HG02610 (cell line): ENCODE results near the gene COG5.

Experiments
- ATAC-seq: cut with Tn5 transposase; IDR thresholded peaks from one replicate; pipeline ENCODE4 v1.9.1; 2021; ENCODE audit warnings: mild to moderate bottlenecking, moderate library complexity; ENCODE audit not compliant: unreplicated experiment

Gene COG5

DNA sequence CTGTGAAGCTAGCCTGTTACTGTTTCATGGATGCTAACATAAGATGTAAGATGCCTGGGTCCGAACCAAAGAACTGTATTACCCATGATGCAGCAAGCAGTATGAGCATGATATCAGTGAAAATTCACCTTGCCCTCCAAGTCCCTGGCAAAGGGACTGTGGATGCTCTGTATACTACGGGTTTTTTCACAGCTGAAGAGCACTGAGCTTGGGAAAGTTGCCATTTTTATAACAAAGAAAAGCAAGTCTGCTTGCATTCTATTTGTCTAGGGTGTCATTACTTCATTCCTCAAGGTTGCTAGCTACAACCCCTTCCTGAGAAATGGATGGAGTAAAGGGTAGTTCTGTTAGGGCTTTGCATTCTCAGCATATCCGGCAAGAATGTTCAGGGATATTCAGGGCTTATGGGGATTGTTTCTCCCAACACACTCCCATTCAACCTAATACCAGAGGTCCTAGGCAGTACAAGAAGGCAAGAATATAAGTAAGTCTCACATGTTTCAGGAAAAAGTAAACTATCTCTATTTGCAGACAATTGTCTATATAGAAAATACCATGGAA lies 99.0 kb downstream of the COG5 start:
- no peak for ATAC-seq

DNA sequence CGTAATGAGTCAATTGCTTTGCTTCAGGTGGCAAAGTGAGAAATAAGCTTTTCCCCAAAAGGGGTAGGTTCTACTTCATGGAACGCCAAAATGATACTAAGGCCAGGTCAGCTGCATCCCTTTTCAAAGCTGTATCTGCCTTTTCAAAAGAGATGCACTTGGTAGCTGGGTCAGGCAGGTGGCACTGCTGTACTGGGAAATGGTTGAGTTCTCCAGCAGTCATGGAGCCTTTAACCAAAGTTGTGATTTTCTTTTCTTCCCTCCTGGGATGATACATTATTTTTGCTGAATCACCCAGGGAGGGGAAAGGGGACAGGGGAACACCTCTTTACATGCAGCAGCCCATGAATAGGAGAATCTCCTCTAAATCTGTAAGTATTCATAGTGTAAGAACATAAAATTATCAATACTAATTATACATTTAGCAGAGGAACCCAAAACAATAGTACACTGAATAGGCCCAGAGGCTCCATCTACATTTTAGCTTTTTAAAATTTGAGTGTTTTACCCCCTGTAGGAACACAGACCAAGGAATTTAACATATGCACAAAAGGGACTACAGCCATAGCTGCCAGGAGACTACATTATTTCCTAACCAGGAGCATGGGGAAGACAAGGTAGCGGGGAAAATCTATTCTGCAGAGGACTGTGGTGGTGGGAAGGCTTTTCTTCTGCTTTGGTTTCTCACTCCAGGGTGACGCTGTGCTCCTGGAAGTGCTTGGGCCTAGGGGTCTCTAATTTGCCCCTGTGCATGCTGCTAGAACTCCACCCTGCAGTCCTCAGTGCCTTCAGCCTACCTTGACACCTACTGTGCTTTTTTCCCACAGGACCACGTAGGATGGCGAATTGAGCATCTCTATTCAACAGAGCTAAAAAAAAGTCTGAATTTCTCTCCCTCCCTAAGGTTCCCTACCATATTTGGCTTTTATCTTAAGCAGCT lies 100.3 kb downstream of the COG5 start:
- ATAC-seq, result peak; percentile 50

DNA sequence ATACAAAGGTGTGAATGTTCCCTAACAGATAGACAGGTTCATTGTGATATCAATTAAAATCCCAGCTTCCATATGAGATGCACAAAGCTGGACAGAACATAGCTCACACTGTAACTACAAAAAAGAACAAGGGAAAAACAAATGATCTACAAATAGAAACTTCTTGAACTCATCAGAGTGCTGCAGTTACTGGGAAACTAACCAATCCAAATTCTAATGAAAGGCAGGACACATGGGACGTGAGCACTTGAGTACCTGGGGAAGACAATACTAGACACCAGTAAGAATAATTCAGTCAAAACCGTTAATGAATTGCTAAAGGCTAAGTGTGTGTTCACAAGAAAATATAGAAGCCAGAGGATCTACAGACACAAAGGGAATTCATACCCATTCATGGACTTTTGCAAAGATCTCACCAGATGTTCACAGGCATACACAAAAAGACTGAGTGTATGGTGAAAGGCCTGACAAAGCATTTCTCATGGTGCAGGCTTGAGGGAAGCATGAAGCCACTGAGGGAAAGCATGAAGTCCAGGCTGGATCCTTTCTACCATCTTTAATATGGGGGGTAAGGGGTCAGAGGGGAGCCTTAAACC lies 101.7 kb downstream of the COG5 start:
- no peak for ATAC-seq

DNA sequence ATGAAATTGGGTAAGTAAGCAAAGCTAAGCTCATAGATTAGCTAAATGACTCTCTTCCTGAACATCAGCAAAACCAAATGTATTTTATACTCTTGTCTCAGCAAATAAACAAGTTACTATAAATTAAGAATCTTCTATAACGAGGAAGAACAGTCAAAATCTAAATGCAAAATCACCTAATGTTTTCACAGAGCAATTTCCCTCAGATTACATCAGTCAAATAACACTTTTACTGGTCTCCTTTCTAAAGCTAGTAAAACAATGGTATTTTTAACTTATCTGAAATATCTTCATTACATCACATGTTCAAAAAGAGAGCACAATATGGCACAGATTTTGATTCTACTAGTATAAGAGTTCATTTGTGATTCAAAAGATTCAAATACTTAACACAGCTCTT lies 110.3 kb downstream of the COG5 start:
- ATAC-seq, result no peak

DNA sequence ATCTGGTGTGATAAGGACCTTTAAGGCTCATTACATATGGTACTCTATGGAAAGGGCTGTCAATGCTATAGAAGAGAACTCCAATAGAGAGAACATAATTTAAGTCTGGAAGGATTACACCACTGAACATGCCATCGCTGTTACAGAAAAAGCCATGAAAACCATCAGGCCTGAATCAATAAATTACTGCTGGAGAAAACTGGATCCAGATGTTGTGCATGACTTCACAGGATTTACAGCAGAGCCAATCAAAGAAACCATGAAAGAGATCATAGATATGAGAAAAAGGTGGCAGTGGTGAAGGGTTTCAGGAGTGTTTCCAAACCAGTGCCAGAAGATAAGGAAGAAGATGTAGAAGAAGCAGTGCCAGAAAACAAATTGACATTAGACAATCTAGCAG lies 112.8 kb downstream of the COG5 start:
- ATAC-seq, result no peak

DNA sequence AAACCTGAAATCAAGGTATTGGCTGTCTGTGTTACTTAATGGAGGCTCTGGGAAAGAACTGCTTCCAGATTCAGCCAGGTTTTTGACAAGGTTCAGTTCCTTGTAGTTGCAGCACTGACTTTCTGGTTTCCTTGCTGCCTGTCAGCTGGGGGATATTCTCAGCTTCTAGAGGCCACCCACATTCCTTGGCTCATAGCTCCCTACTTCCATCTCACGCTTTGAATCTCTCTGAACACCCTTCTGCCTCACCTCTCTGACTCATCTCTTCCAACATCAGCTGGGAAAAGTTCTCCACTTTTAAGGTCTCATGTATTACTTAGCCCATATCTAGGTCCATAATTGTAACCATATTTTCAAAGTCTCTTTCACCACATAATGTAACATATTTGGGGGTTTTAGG lies 116.7 kb downstream of the COG5 start:
- no peak for ATAC-seq

DNA sequence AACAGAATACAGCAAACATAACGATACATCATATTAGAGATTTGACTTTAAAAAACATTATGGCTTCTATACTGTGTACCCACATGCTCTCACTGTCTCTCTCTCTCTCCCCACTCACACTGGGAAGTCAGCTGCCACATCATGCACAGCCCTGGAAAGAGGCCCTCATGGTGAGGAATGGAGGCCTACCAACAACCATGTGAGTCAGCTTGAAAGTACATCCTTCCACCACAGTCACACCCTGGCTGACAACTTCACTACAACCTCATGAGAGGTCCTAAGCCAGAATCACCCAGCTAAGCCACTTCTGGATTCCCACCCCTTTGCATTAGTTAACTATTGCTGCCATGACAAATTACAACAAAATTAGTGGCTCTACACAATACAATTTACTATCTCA lies 117.2 kb downstream of the COG5 start:
- ATAC-seq, result no peak

DNA sequence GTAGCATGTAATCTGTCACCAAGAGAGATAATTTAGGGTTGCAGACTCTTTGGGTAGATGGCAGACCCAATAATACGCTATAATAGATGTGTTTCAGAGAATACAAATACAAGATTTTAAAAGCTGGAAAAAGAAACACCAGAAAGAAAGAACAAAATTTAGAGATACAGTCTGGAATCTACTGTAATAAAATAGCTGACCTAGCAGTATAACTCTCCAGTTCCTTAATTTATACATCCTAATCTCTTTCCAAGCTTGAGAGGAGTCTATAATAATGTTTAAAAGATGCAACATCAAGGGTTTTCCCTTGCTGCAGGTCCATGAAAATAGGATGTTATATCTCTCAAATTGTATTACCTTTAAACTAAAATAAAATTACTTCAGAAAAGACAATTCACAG lies 121.0 kb downstream of the COG5 start:
- no peak for ATAC-seq

DNA sequence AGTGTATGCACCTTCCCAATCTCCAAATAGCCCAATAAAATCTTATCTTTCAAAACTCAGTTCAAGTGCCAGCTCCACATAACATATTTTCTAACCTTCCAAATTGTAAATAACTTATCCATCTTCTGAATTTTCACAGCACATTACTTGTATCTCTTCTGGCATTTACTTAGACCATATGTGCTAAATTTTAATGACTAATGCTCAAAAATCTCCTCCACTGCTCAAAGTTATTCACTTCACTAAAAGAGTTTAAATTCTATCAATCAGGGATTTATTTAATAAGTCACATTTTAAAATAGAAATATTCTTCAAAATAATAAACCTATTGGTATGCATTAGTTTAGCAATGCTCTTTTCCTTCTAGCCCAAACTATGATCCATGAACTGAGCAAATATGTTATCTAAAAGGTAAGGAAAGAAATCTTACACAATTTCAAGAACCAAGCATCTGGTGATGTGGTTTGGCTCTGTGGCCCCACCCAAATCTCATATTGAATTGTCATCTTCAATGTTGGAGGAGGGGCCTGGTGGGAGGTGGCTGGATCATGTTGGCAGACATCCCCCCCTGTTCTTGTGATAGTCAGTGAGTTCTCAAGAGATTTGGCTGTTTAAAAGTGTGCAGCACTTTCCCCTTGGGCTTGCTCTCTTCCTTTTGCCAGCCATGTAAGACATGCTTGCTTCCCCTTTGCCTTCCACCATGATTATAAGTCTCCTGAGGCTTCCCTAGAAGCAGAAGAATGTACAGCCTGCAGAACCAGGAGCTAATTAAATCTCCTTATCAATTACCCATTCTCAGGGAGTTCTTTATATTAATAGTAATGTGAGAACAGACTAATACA lies 121.9 kb downstream of the COG5 start:
- no peak for ATAC-seq

DNA sequence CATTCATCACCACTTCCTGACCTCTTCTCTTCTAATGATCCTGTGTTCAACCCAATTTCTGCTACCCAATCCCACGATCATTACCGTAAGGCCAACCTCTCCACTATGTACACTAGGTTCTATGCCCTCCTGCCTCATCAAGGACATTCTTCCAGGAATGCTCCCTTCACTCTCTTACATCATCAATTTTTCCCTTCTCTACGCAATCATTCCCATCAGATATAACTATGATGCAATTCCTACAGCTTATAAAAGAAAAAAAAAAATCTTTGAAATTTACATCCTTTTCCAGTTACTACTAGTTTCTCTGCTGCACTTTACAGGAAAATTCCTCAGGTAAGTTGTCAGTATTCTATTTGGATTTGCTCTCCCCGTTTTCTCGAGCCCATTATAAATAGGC lies 124.7 kb downstream of the COG5 start:
- ATAC-seq, result no peak

DNA sequence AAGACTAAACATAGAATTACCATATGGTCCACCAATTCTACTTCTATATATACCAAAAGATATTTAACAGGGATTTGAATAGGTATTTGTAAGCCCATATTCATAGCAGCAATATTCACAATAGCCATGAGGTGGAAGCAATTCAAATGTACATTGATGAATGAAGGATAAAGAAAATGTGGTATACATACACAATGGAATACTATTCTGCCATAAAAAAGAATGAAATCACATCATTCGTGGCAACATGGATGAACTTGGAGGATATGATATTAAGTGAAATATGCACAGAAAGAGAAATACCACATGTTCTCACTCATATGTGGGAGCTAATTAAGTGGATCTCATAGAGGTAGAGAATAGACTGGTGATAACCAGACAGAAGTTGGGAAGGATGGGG lies 128.0 kb downstream of the COG5 start:
- ATAC-seq, result no peak

DNA sequence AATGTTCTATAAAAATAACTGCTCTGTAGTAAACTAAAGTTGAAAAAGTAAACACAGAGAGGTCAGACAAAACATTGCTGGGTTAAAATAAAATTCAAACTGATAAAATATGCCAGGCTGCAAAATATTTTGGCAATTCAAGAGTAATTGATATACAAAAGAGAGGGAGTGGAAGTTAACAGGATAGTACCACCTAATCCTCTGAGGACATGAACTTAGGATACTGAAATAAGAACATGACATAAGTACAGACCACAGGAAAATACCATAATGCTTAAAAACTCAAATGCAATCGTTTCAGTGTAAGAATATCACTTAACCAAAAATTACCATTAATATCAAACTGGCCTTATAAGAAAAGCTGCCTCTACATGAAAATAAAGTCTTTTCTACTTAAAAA lies 131.5 kb downstream of the COG5 start:
- ATAC-seq, result no peak

DNA sequence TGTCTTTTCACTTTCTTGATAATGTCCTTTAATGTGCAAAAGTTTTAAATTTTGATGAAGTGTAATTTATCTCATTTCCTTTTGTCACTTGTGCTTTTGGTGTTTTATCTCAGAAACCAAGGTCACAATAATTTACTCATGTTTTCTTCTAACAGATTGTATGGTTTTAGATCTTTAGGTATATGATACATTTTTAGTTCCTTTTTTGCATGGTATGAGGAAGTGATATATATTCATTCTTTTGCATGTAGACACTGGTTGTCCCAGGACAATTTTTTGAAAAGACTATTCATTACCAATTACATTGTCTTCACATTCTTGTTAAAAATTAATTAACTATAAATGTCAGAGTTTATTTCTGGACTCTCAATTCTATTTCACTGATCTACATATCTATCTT lies 133.7 kb downstream of the COG5 start:
- ATAC-seq, result no peak

DNA sequence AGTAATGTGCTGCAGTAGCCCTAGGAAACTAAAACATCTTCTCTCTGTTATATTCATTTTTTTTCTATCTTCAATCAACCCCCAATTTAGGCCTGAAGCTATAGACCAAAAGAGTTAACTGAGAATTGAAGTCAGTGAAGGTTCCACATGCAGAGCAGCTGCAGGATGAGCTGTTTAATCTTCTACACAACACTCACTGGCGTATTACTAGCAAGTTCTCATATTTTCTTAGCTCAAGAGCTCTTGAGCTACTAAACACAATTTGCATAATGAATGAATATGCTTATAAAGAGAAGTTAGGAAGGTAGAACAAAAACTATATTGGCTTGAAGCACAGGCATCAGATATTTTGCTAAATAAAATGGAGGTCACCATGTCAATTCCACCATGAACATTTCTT lies 135.1 kb downstream of the COG5 start:
- ATAC-seq, result no peak

DNA sequence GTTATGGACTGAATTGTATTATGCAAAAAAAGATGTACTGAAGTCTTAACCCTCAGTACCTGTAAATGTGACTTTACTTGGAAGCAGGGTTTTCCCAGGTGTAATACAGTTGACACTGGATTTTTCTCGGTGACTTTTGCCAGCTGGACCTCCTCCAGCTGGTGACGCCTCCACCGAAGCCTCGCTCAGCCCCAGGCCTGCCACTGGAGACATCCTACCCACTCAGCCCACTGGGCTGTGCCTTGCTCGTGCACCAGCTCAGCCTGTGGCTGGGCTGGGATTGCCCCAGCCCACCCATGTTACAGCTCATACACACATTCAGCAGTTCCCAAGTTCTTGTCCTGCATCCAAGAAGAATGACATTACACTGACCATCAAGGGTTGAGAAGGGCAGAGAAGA lies 136.3 kb downstream of the COG5 start:
- no peak for ATAC-seq

DNA sequence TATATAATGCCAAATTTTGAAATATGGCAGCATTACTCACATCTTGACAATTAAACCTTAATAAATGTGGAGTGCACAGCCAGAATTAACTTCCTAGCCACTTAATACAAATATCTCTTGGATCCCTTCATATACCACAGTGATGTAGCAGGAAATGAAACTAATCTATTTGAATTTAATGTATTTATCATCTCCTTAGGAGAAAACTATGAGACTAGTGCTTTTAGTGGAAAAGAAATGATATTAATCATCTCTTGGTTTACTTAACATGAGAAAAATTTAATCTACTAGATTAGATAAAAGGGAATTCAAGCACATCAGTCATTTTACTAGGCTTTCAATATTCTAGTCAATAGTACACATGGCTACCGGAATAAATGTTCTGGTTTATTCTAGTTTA lies 149.5 kb downstream of the COG5 start:
- no peak for ATAC-seq

DNA sequence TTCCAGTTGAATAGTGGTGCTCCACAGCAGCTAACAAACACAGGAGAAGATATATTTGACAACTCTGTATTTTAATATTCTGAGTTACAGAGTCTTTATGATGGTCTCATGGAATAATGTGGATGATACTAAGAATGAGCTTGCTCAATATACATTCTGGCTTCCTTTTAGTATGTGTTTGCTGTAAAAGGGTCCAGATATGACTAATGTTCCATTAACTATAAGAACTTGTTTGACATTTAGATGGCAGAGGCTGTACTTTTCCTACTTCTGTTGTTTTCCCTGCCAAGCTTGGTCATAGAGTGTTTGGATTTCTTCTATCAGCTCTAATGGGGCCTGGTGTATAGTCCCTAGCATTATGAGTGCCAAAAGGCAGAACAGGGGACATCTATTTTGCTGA lies 155.4 kb downstream of the COG5 start:
- no peak for ATAC-seq

DNA sequence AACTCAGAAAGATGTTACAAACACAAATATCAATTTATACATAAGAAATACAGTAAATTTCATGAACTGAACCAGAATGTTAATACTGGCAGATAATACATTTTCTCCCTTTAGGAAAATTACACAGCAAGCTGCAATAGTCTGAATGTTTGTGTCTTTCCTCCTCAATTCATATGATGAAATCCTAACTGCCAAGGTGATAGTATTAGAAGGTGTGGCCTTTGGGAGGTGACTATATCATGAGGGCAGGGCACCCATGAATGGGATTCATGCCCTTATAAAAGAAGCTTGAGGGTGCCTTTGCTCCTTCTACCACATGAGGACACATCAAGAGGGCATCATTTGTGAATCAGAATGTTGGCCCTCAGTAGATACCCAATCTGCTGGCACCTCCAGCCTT lies 158.2 kb downstream of the COG5 start:
- no peak for ATAC-seq

DNA sequence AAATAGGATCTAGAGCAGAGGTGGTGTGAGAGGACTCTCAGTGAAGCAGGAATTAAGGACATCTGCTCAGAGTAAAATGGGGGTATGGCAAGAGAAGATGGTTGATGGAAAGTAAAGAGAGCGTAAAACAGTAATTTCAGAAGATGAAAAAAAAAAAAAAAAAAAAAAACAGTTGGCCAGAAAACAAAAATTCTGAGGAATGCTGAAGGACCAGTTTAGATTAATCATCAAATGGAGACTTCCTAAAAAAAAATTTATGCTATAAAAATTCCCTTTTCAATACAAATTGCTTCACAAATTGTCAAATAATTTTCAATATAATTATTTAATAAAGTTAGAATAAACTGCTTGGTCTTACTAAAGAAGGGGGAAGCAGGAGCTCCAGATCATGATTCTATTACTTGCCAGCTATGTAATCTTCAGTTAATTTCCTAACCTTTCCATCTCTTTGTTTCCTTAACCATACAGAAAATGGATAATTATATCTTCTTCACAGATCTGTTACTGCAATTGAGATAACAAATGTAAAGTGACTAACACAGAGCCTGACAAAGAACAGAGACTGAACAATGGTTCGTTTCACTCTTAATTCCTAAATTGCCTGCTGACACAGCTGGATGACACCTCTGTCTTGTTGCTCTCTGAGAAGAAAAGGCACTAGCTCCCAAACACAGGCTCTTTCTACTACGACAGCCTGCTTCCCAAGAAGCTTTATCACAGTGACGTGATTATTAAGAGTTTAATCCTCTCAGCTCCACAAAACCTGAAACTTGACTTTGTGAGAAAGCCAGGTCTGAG lies 158.8 kb downstream of the COG5 start:
- no peak for ATAC-seq

DNA sequence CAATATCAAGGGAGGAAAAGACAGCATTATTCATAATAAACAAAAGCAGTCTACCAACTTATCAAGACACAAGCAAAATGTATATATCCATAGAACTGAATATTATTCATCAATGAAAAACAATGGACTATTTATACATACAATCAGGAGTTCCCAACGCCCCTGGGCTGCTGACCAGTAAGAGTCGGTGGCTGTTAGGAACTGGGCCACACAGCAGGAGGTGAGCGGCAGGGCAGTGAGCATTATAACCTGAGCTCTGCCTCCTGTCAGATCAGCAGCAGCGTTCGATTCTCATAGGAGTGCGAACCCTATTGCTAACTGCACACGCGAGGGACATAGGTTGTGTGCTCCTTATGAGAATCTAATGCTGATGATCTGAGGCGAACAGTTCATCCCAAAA lies 165.6 kb downstream of the COG5 start:
- ATAC-seq, result no peak

DNA sequence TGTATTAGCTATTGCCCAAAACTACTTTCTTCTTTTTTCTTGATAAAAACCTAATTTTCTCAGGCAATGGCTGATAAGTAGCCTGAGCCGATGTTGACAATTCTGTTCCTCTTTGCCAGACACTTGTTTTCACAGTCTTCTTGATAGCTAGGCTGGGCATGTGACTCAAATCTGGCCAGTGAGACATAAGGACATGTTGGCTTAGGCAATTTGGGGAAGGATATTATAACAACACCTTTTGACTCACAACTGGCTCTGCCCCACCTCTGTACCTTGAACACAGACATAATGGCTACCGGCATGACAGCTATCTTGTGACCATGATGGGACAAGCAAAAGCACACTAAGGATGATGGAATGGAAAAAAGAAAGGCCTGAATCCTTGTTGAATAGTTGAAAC lies 166.7 kb downstream of the COG5 start:
- no peak for ATAC-seq
